ENCODE results near the gene CYB561D2.

The CYB561D2 gene

DNA sequence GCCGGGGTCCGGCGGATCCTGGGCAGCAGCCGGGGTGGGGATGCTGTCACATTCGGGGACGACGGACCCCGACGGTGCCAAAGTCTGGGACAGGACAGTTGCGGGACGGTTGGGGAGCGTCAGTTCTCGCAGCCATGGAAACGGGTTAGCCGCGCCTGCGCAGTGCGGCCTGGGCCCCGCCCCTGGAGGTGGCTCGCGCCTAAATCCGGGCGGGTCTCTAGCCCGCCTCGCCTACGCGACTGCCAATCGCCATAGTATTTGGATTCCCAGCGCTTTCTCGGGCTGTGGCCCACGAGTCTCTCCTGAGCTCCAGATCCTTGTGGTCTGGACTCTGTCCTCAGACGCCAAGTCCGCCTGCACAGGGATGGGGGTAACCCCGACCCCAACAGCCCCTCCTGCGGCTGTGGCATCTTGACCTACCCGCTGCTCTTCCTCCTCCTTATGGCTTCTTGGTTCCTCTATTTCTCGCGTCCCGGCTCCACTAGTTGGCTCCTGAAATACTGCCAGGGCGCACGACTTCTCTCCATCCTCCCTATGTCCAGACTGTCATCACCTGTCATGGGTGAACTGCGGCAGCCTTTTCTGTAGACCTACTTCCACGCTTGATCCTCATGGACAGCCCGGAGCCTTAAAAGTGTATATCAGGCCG lies 5.0 kb upstream of the CYB561D2 start, which contains the start of gene ZMYND10:
ZMYND10 (minus strand) TSS at position 147 of the 649 bp plus-strand sequence. CDS start 153 bp downstream, outside the sequence.
- TF ChIP-seq, protein P1, sequence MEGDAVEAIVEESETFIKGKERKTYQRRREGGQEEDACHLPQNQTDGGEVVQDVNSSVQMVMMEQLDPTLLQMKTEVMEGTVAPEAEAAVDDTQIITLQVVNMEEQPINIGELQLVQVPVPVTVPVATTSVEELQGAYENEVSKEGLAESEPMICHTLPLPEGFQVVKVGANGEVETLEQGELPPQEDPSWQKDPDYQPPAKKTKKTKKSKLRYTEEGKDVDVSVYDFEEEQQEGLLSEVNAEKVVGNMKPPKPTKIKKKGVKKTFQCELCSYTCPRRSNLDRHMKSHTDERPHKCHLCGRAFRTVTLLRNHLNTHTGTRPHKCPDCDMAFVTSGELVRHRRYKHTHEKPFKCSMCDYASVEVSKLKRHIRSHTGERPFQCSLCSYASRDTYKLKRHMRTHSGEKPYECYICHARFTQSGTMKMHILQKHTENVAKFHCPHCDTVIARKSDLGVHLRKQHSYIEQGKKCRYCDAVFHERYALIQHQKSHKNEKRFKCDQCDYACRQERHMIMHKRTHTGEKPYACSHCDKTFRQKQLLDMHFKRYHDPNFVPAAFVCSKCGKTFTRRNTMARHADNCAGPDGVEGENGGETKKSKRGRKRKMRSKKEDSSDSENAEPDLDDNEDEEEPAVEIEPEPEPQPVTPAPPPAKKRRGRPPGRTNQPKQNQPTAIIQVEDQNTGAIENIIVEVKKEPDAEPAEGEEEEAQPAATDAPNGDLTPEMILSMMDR (IDR thresholded peaks at IDR 0.05; ENCODE audit: low read depth, low read length): no peak
- no peak for DNase-seq (ENCODE audit: extremely low read depth, low read depth)

DNA sequence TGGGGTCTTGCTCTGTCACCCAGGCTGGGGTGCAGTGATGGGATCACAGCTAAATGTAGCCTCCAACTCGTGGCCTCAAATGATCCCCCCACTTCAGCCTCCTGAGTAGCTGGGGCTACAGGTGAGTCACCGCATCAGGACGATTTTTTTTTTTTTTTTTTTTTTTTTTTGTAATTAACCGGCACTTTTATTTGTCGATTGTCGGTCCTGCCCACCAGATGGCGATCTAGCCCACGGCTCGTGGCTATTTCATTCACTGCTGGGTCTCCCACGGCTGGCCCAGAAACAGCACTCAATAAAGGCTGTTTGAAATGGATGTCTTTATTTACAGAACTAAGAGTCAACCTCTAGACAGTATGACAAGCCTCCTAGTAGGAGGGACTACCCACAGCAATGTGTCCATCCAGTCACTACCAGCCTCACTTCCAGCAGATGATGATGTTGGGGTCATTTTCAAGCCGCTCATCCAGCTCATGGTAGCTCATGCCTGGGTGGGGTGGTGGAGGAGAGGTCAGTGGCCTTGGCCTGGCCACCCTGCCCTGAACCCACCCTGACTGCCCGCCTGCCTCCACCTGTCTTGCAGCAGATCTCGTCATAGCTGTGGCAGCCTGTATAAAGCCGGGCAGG lies 3.4 kb upstream of the CYB561D2 start:
- peak; percentile 41 for DNase-seq (ENCODE audit: extremely low read depth, low read depth)
- TF ChIP-seq, protein P1 (IDR thresholded peaks at IDR 0.05; ENCODE audit: low read depth, low read length): peak; percentile 65

DNA sequence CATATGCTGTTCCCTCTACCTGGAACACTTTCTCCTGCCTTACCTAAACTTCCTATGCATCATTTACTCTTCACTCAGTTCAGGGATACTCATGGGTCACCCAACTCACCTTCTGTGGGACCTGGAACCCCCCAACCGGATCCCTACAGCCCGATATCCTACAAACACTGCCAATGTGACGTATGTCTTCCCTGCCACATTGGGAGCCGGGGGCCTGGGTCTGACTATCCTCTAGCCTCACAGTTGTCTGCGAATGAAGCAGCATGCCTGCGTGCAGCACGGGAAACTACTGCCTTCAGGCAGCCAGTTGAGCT lies 492 bp upstream of the CYB561D2 start:
- TF ChIP-seq, protein P1 (IDR thresholded peaks at IDR 0.05; ENCODE audit: low read depth, low read length): no peak
- DNase-seq (ENCODE audit: extremely low read depth, low read depth): no peak

DNA sequence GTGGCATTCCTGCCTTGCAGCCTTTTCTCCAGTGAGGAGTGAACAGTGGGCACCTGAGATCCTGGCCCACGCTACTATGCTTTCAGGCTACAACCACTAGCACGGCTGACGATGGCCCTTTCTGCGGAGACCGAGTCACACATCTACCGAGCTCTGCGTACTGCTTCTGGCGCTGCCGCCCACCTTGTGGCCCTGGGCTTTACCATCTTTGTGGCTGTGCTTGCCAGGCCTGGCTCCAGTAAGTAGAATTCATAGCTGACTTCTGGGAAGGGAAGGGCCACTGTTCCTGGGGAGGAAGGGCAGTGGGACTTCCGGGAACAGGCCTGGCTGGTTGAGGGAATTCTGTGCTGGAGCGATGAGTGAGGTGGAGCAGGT lies 648 bp downstream of the CYB561D2 start:
- TF ChIP-seq, protein P1 (IDR thresholded peaks at IDR 0.05; ENCODE audit: low read depth, low read length): no peak

DNA sequence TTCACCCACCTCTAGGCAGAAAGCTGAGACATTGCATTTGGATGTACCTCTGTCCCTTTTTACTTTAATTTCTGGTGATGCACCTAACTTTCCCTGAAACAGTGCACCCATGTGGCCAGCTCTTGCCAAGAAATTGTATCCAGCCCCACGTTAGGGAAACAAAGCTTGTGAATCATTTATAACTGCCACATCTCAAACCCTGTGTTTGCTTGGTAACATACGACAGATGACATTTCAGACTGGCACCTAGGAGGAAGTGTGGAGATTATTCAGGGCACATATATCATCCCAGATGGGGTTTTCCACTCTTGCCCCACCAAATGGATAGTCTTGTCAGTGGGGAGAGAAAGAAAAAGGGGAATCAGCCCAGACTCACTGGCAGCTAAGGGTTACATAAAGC lies 2.1 kb downstream of the CYB561D2 start:
- no peak for DNase-seq (ENCODE audit: extremely low read depth, low read depth)
- TF ChIP-seq, protein P1 (IDR thresholded peaks at IDR 0.05; ENCODE audit: low read depth, low read length): no peak; the same call in 1 of the 2 replicates

More for the DNA sequence above, 648 bp downstream of the CYB561D2 start:
- no peak for DNase-seq (ENCODE audit: extremely low read depth, low read depth)

DNA sequence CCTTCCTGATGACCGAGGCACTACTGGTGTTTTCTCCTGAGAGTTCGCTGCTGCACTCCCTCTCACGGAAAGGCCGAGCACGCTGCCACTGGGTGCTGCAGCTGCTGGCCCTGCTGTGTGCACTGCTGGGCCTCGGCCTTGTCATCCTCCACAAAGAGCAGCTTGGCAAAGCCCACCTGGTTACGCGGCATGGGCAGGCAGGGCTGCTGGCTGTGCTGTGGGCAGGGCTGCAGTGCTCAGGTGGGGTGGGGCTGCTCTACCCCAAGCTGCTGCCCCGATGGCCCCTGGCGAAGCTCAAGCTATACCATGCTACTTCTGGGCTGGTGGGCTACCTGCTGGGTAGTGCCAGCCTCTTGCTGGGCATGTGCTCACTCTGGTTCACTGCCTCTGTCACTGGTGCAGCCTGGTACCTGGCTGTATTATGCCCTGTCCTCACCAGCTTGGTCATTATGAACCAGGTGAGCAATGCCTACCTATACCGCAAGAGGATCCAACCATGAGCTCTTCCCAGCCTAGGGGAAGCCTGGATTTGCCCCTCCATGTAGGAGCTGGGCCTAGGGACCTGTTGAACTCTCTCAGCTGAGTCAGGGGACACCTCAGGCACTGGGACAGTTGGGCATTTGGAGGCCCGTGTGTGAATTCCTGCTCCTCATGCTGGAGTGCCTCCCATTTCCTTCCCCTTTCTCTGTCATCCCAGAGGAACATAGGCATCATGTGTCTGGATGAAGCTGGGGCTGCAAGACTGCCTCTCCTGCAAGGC lies 2.8 kb downstream of the CYB561D2 start:
- TF ChIP-seq, protein P1 (IDR thresholded peaks at IDR 0.05; ENCODE audit: low read depth, low read length): no peak

More for the DNA sequence above, 2.8 kb downstream of the CYB561D2 start:
- no peak for DNase-seq (ENCODE audit: extremely low read depth, low read depth)
